Measurements from ENCODE around the gene SKIDA1. TPM values are rescaled to one million over a fixed set of nuclear protein-coding genes. Genes with fewer than 3 reads are reported as not detected.

The SKIDA1 gene
- total and polyA plus RNA-seq, 4 donors = 0.10 to 1.6 (median 0.80) TPM

DNA sequence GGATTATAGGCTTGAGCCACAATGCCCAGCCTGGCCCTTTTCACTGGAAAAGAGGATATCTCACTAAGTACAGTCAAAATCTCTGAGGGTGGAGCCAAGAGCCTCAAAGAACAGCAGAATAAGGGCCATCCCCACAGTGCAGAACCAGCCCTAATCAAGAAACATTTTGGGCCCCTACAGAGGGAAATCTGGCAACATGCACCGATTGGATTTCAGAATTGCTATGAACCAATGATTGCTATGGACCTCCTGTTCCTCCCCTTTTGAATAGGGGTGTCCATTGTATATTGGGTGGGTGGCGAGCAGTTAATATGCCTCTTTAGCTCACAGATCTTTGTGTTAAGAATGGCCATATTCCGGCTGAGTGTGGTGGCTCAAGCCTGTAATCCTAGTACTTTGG is 42.7 kb downstream of the SKIDA1 start:
- no peaks in the 10 kb centered on the region for H3K9me3 ChIP-seq (ENCODE audit: control insufficient read depth in 4 of 4, insufficient read depth in 3 of 4, low read length in 3 of 4)
- H3K27me3 ChIP-seq (ENCODE audit: control insufficient read depth in 3 of 3, insufficient read depth in 3 of 3, low read length in 2 of 3) = no peaks in the 10 kb centered on the region
- no peak for TF ChIP-seq CTCF (IDR thresholded peaks at IDR 0.05; ENCODE audit: control extremely low read depth, extremely low read depth)
- H3K27ac ChIP-seq (ENCODE audit: low read depth in 1 of 2, low read length in 1 of 2) = no peak overlapping the region
- no peak for DNase-seq
- ATAC-seq (ENCODE audit: insufficient read depth, low FRiP score) = no peak
- H3K4me3 ChIP-seq = no peak overlapping the region
- H3K9ac ChIP-seq (ENCODE audit: insufficient read depth in 1 of 2, low read length in 2 of 2) = no peak overlapping the region
- peaks cover 0 to 4% (median 0%) of the 10 kb centered on the region in 5 donors for H3K4me1 ChIP-seq (ENCODE audit: control insufficient read depth in 5 of 5, insufficient read depth in 5 of 5, low read length in 5 of 5)
- 96 to 100% methylated on average over 3 of the region's 3 CpGs for WGBS, 2 donors
- H3K36me3 ChIP-seq (ENCODE audit: control insufficient read depth in 4 of 4, insufficient read depth in 4 of 4, low read length in 4 of 4) = no peaks in the 10 kb centered on the region

DNA sequence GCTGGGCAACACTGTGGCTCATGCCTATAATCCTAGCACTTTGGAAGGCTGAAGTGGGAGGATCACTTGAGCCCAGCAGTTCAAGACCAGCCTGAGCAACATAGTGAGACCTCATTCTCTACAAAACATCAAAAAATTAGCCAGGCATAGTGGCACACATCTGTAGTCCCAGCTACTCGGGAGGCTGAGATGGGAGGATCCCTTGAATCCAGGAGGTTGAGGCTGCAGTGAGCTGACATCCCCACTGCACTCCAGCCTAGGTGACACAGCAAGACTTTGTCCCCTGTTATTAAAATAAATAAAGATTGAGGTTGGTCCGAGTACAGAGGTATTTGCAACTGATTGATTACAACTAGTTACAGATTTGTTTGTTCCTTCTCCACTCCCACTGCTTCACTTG is 44.1 kb downstream of the SKIDA1 start:
- DNase-seq (no peak), ATAC-seq (ENCODE audit: insufficient read depth, low FRiP score) (no peak)
- TF ChIP-seq CTCF (IDR thresholded peaks at IDR 0.05; ENCODE audit: control extremely low read depth, extremely low read depth) = no peak
- H3K27me3 ChIP-seq (ENCODE audit: control insufficient read depth in 3 of 3, insufficient read depth in 3 of 3, low read length in 2 of 3) = no peaks in the 10 kb centered on the region
- H3K4me3 ChIP-seq = no peak overlapping the region
- H3K36me3 ChIP-seq (ENCODE audit: control insufficient read depth in 4 of 4, insufficient read depth in 4 of 4, low read length in 4 of 4) = no peaks in the 10 kb centered on the region
- H3K9me3 ChIP-seq (ENCODE audit: control insufficient read depth in 4 of 4, insufficient read depth in 3 of 4, low read length in 3 of 4) = no peaks in the 10 kb centered on the region
- H3K4me1 ChIP-seq (ENCODE audit: control insufficient read depth in 5 of 5, insufficient read depth in 5 of 5, low read length in 5 of 5) = peaks cover 0 to 4% (median 0%) of the 10 kb centered on the region in 5 donors
- WGBS, 2 donors = 87 to 90% methylated on average over 2 of the region's 2 CpGs
- H3K9ac ChIP-seq (ENCODE audit: insufficient read depth in 1 of 2, low read length in 2 of 2) = no peak overlapping the region
- no peak overlapping the region for H3K27ac ChIP-seq (ENCODE audit: low read depth in 1 of 2, low read length in 1 of 2)

DNA sequence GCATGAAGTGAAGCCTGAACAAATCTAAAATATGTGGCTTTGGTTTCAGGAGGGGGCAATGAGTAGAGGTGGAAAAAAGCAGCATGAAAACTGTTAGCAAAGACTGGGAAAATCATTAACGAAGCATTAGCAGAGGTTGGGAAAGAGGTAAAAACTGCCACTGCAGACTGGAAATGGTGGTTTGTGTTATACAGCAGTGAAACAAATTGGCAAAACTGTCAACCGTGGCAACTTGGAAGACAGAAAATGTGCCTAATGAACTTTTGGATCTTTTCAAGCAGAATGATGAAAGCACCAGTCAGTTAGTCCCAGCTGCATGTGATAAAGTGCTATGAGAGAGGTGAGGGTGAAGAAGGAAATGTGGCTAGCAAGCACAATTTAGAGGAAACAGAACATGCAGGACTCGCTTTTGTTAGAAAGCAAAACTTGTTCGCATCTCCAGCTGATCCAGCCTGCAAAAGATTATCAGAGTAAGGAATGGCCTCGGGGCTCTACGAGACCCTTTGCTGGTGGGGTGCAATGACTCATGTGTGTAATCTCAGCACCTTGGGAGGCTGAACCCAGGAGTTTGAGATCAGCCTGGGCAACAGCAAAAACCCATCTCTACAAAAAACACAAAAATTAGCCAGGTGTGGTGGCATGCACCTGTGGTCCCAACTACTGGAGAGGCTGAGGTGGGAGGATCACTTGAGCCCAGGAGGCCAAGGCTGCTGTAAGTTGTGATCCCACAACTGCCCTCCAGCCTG is 45.7 kb downstream of the SKIDA1 start:
- H3K9ac ChIP-seq (ENCODE audit: insufficient read depth in 1 of 2, low read length in 2 of 2) = no peak overlapping the region
- H3K36me3 ChIP-seq (ENCODE audit: control insufficient read depth in 4 of 4, insufficient read depth in 4 of 4, low read length in 4 of 4) = no peaks in the 10 kb centered on the region
- H3K27ac ChIP-seq (ENCODE audit: low read depth in 1 of 2, low read length in 1 of 2) = no peak overlapping the region
- DNase-seq (peak in 2 of 3 donors; percentile 40 to 70), ATAC-seq (ENCODE audit: insufficient read depth, low FRiP score) (no peak)
- no peak for TF ChIP-seq CTCF (IDR thresholded peaks at IDR 0.05; ENCODE audit: control extremely low read depth, extremely low read depth)
- H3K4me1 ChIP-seq (ENCODE audit: control insufficient read depth in 5 of 5, insufficient read depth in 5 of 5, low read length in 5 of 5) = peaks cover 0 to 4% (median 0%) of the 10 kb centered on the region in 5 donors
- no peak overlapping the region for H3K4me3 ChIP-seq
- WGBS, 2 donors = 72 to 74% methylated on average over 6 of the region's 6 CpGs
- no peaks in the 10 kb centered on the region for H3K27me3 ChIP-seq (ENCODE audit: control insufficient read depth in 3 of 3, insufficient read depth in 3 of 3, low read length in 2 of 3)
- H3K9me3 ChIP-seq (ENCODE audit: control insufficient read depth in 4 of 4, insufficient read depth in 3 of 4, low read length in 3 of 4) = no peaks in the 10 kb centered on the region

Data from lung (tissue), 12 donors.